Esophagus squamous epithelium (tissue), 4 donors: Measurements from ENCODE around the gene PAX8.

Experiments
- POLR2A ChIP-seq, 4 donors: fragments of 450-650 bp; IDR thresholded peaks; one replicate each; pipeline ENCODE4 v1.6.1; 2017; ENCODE audit warnings: antibody characterized with exemption in 4 of 4, mild to moderate bottlenecking in 4 of 4, moderate library complexity in 3 of 4
- TF ChIP-seq, protein P1 (sequence below), 6 experiments: fragments of 450-650 bp in 4 of 6; fragments of 200-600 bp in 2 of 6; sonication (generic) in 2 of 6; IDR thresholded peaks; one replicate each; pipeline ENCODE4 v1.5.1; 2016 to 2019; ENCODE audit warnings: antibody characterized with exemption in 6 of 6, mild to moderate bottlenecking in 4 of 6, moderate library complexity in 4 of 6

DNA sequence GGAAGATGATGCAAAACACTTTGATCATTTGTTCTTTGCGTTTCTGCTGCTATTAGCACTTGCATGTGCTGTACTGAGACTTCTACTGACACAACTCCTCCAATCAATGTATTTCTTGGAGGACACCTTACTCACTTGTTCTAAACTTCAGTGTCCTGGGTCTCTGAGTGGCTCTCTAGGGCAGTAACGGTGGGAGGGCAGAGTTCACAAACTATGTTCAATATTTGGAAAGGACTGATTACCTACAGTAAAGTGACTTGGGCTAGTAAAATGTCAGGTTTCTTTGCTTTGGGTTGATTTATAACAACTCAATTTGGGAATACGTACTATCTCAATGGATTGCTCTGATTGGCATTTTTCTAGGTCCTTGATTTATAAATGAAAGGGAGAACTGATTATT lies 49.3 kb upstream of the PAX8 start:
- TF ChIP-seq, protein P1, sequence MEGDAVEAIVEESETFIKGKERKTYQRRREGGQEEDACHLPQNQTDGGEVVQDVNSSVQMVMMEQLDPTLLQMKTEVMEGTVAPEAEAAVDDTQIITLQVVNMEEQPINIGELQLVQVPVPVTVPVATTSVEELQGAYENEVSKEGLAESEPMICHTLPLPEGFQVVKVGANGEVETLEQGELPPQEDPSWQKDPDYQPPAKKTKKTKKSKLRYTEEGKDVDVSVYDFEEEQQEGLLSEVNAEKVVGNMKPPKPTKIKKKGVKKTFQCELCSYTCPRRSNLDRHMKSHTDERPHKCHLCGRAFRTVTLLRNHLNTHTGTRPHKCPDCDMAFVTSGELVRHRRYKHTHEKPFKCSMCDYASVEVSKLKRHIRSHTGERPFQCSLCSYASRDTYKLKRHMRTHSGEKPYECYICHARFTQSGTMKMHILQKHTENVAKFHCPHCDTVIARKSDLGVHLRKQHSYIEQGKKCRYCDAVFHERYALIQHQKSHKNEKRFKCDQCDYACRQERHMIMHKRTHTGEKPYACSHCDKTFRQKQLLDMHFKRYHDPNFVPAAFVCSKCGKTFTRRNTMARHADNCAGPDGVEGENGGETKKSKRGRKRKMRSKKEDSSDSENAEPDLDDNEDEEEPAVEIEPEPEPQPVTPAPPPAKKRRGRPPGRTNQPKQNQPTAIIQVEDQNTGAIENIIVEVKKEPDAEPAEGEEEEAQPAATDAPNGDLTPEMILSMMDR (IDR thresholded peaks at IDR 0.05), result no peak
- TF ChIP-seq POLR2A (IDR thresholded peaks at IDR 0.05), result no peak
